Spleen (tissue), 11 donors: ENCODE results near the gene LRRC4C. TPM values are rescaled to one million over a fixed set of nuclear protein-coding genes. Genes with fewer than 3 reads are reported as not detected.

Experiments used
- DNase-seq: peaks from one replicate; pipeline ENCODE4 v3.0.0-alpha.2; 2020
- H3K27ac ChIP-seq, 8 donors: fragments of 200-600 bp; sonication (generic) in 7 of 8; 1 replicate in 4 of 8; 2 replicates in 4 of 8; pipeline versions ENCODE4 v1.5.0 to v1.8.0; 2016 to 2021; ENCODE audit warnings: inconsistent platforms in 4 of 8, mild to moderate bottlenecking in 4 of 8, moderate library complexity in 1 of 8
- H3K27me3 ChIP-seq, 7 donors: fragments of 200-600 bp; sonication (generic) in 6 of 7; replicated peaks in 1 of 7; 1 replicate in 4 of 7; 2 replicates in 3 of 7; pipeline versions ENCODE4 v1.5.0 to v1.8.0; 2016 to 2021; ENCODE audit warnings: inconsistent platforms in 3 of 7, mild to moderate bottlenecking in 1 of 7
- H3K36me3 ChIP-seq, 6 donors: fragments of 200-600 bp; sonication (generic) in 5 of 6; 1 replicate in 4 of 6; 2 replicates in 2 of 6; pipeline versions ENCODE4 v1.5.0 to v1.8.0; 2016 to 2021; ENCODE audit warnings: inconsistent platforms in 2 of 6
- H3K4me1 ChIP-seq, 6 donors: fragments of 200-600 bp; sonication (generic) in 5 of 6; 1 replicate in 3 of 6; 2 replicates in 3 of 6; pipeline versions ENCODE4 v1.5.0 to v1.8.0; 2016 to 2021; ENCODE audit warnings: inconsistent platforms in 3 of 6
- H3K4me3 ChIP-seq, 8 donors: fragments of 200-600 bp; sonication (generic) in 7 of 8; 1 replicate in 4 of 8; 2 replicates in 4 of 8; pipeline versions ENCODE4 v1.5.0 to v1.8.0; 2016 to 2021; ENCODE audit warnings: inconsistent platforms in 4 of 8, mild to moderate bottlenecking in 4 of 8, moderate library complexity in 2 of 8
- H3K9me3 ChIP-seq, 8 donors: fragments of 200-600 bp; sonication (generic) in 7 of 8; 1 replicate in 4 of 8; 2 replicates in 4 of 8; pipeline versions ENCODE4 v1.5.0 to v1.8.0; 2016 to 2021; ENCODE audit warnings: inconsistent platforms in 4 of 8
- POLR2A ChIP-seq, 3 donors: fragments of 450-650 bp; IDR thresholded peaks; one replicate each; pipeline ENCODE4 v1.5.1; 2017; ENCODE audit warnings: antibody characterized with exemption in 3 of 3, mild to moderate bottlenecking in 1 of 3
- POLR2AphosphoS5 ChIP-seq, 3 donors: sonication (generic); formaldehyde crosslinking; IDR thresholded peaks; one replicate each; pipeline ENCODE4 v1.5.1; 2017; ENCODE audit warnings: antibody characterized with exemption in 3 of 3
- whole genome bisulfite sequencing, 5 donors: extraction: QIAGEN DNeasy Blood & Tissue Kit in 3 of 5; methylation state at CpG; one replicate each; pipeline versions ENCODE4 v1.1.5 to v1.1.7; 2013 to 2018; 5-methylcytosine and 5-hydroxymethylcytosine counted together
- intact Hi-C: fragments of 100-400 bp; cut with DNase I; formaldehyde crosslinking; loops from one replicate; pipeline ENCODE4 v1.15.0; 2023; ENCODE audit warnings: low total_unique reads
- polyA plus RNA-seq, 3 donors: library from polyadenylated mRNA; stranded (reverse); fragments of 200-250 nt; gene quantifications; one replicate each; pipeline ENCODE4 v1.2.1, GENCODE V29; 2013
- total RNA-seq, 7 donors: library from RNA; depleted of rRNA in 3 of 7; stranded (reverse); fragments of >200 nt in 3 of 7; fragmentation: NEBNext Ultra II Directional in 4 of 7; extraction: Animal tissue kit (Norgen Biotek cat#: 25700) in 4 of 7; gene quantifications; one replicate each; pipeline versions ENCODE4 v1.1.0 to v1.2.1, GENCODE V29; 2016 to 2021
- TF ChIP-seq, protein P1 (sequence below), 11 experiments: fragments of 200-600 bp in 7 of 11; fragments of 450-650 bp in 4 of 11; sonication (generic) in 4 of 11; IDR thresholded peaks in 8 of 11; conservative IDR thresholded peaks in 3 of 11; 1 replicate in 7 of 11; 2 replicates in 4 of 11; pipeline versions ENCODE4 v1.4.0 to v1.8.0; 2016 to 2021; ENCODE audit warnings: antibody characterized with exemption in 11 of 11, inconsistent platforms in 4 of 11, mild to moderate bottlenecking in 1 of 11
- donor health status: healthy with polysubstance abuse.
- donor health status: DM: no; HTN: no; CAD: no; lungs with moderate emphysema.
- donor health status: DM: no; HTN: no; CAD: no.
- donor health status: Bipolar disorder and iron deficiency.
- donor health status: healthy.
- donor health status: DM: no; HTN: no; CAD: no.
- donor health status: DM: yes; HTN: yes; CAD: no.

Gene LRRC4C
- total and polyA plus RNA-seq, 10 donors, result 0.15 to 8.9 (median 1.9) TPM

DNA sequence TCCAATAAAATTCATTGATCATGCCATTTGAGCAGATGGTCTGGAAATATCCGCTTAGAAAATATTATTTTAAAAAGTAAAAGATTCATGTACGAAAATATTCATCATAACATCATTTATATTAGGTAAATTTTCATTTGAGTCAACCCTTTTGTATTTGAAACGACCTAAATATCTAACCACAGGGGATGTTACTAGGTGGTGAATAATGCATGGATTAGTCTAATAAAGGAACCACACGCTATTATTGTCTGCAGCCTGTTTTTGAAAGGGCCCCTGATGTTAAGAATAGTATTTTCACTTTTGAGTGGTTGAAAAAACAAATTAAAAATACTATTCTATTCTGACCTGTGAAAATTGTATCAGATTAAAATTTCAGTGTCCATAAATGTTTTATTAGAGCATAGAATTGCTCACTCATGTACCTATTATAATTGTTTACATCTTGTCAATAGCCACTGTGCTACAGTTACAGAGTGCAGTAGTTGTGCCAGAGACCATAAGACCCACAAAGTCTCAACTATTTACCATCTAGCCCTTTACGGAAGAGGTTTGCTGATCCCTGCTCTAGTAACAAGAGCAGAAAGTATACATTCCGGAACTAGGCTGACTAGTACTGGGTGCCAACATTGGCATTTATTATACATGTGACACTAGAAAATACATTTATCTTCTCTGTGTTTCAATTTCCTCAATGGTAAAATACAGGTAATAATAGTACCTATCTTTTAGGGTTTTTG lies 176.1 kb downstream of the LRRC4C start:
- H3K27ac ChIP-seq, result no peak overlapping the region
- WGBS, 5 donors, result 66 to 78% (median 73%) methylated on average over 6 of the region's 6 CpGs
- H3K36me3 ChIP-seq, result no peaks in the 10 kb centered on the region
- H3K4me1 ChIP-seq, result no peaks in the 10 kb centered on the region
- intact Hi-C loops, result no loop called here
- H3K4me3 ChIP-seq, result no peak overlapping the region
- no peak for TF ChIP-seq POLR2A (IDR thresholded peaks at IDR 0.05)
- TF ChIP-seq POLR2AphosphoS5 (IDR thresholded peaks at IDR 0.05), result no peak
- TF ChIP-seq, protein P1, sequence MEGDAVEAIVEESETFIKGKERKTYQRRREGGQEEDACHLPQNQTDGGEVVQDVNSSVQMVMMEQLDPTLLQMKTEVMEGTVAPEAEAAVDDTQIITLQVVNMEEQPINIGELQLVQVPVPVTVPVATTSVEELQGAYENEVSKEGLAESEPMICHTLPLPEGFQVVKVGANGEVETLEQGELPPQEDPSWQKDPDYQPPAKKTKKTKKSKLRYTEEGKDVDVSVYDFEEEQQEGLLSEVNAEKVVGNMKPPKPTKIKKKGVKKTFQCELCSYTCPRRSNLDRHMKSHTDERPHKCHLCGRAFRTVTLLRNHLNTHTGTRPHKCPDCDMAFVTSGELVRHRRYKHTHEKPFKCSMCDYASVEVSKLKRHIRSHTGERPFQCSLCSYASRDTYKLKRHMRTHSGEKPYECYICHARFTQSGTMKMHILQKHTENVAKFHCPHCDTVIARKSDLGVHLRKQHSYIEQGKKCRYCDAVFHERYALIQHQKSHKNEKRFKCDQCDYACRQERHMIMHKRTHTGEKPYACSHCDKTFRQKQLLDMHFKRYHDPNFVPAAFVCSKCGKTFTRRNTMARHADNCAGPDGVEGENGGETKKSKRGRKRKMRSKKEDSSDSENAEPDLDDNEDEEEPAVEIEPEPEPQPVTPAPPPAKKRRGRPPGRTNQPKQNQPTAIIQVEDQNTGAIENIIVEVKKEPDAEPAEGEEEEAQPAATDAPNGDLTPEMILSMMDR (IDR thresholded peaks at IDR 0.05 in 8 of 11, conservative IDR thresholded peaks at IDR 0.05 in 3 of 11), result no peak
- DNase-seq, result no peak
- H3K27me3 ChIP-seq, result no peaks in the 10 kb centered on the region
- H3K9me3 ChIP-seq, result no peaks in the 10 kb centered on the region

DNA sequence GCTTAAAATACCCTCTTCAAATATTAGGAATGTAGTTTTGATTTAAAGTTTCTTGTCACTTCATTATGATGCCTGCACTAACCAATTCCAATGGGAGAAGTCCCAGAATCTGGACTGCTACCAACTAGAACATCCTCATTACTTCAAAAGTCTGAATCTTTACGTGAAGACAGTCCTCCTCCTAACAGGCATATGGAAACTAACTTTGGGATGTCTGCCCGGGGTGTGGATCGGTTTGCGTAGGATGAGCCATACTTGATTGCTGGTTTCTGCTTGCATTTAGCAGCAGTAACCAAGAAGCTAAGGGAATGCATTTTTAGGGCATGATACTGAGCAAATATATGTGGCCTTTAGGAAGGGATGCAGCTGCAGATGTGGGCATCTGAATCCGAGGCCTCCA lies 177.1 kb downstream of the LRRC4C start:
- Histone ChIP-seq H3K9me3 (no peaks in the 10 kb centered on the region), H3K4me1 (no peaks in the 10 kb centered on the region), H3K36me3 (no peaks in the 10 kb centered on the region), H3K27ac (no peak overlapping the region), H3K27me3 (no peaks in the 10 kb centered on the region), H3K4me3 (no peak overlapping the region)
- intact Hi-C loops, result no loop called here
- 73 to 89% (median 79%) methylated on average over 5 of the region's 5 CpGs for WGBS, 5 donors
- TF ChIP-seq POLR2A (IDR thresholded peaks at IDR 0.05), result no peak
- TF ChIP-seq POLR2AphosphoS5 (IDR thresholded peaks at IDR 0.05), result no peak
- TF ChIP-seq, protein P1 (IDR thresholded peaks at IDR 0.05 in 8 of 11, conservative IDR thresholded peaks at IDR 0.05 in 3 of 11), result no peak
- no peak for DNase-seq

DNA sequence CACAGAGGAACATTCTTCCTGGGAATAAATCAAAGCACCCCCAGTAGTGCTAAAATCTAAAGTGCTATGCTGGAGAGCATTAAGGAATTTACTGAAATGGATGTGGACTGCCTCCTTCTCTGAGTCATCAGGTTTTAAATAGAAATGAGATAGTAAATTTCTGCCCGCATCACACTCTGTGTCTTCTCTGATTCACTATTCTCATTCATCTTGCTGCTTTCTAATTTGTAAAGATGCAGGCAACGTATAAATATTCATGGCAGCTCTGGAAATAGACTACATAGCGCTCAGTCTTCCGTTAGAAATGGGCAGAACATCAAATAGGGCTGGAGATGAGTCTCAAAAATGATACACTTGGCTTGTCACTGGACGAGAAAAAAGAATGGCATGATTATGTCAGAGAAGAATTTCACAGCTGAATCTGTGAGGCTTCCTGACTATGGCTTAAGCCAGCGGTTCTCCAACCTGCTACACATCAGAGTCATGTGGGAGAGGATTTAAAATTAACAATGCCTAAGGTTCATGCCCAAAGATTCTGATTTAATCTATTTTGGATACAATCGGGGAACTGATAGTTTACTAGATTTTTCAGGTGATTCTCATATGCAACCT lies 178.2 kb downstream of the LRRC4C start:
- no peak overlapping the region for H3K27ac ChIP-seq
- DNase-seq, result no peak
- 74 to 82% (median 80%) methylated on average over 7 of the region's 7 CpGs for WGBS, 5 donors

DNA sequence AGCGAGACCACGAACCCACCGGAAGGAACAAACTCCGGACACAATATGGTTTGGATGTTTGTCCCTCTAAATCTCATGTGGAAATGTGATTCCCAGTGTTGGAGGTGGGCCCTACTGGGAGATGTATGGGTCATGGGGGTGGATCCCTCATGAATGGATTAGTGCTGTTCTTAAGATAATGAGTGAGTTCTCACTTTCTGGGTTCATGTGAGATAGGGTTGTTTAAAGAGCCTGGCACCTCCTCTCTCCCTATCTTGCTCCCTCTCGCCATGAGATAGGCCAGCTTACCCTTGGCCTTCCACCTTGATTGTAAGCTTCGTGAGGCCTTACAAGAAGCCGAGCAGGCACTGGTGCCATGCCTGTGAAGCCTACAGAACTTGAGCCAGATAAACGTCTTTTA lies 184.6 kb downstream of the LRRC4C start:
- no peaks in the 10 kb centered on the region for H3K27me3 ChIP-seq
- H3K27ac ChIP-seq, result no peak overlapping the region
- no peak for DNase-seq
- TF ChIP-seq POLR2A (IDR thresholded peaks at IDR 0.05) (no peak), POLR2AphosphoS5 (IDR thresholded peaks at IDR 0.05) (no peak)
- TF ChIP-seq, protein P1 (IDR thresholded peaks at IDR 0.05 in 8 of 11, conservative IDR thresholded peaks at IDR 0.05 in 3 of 11), result no peak
- 83 to 93% (median 85%) methylated on average over 8 of the region's 8 CpGs for WGBS, 5 donors
- H3K4me3 ChIP-seq, result no peak overlapping the region
- no peaks in the 10 kb centered on the region for H3K36me3 ChIP-seq
- intact Hi-C loops, result no loop called here
- no peaks in the 10 kb centered on the region for H3K4me1 ChIP-seq
- H3K9me3 ChIP-seq, result peaks cover 0 to 12% (median 0%) of the 10 kb centered on the region in 8 donors

More for the DNA sequence above, 178.2 kb downstream of the LRRC4C start:
- TF ChIP-seq POLR2AphosphoS5 (IDR thresholded peaks at IDR 0.05), result no peak
- TF ChIP-seq, protein P1 (IDR thresholded peaks at IDR 0.05 in 8 of 11, conservative IDR thresholded peaks at IDR 0.05 in 3 of 11), result no peak
- TF ChIP-seq POLR2A (IDR thresholded peaks at IDR 0.05), result no peak
- H3K4me1 ChIP-seq, result no peaks in the 10 kb centered on the region
- intact Hi-C loops, result no loop called here
- no peaks in the 10 kb centered on the region for H3K36me3 ChIP-seq
- no peaks in the 10 kb centered on the region for H3K27me3 ChIP-seq
- H3K9me3 ChIP-seq, result no peaks in the 10 kb centered on the region
- H3K4me3 ChIP-seq, result no peak overlapping the region
